ENCODE results near the gene VPS51.
A peak's percentile ranks its signal among the peaks of the same experiment; 100 is the strongest.

The VPS51 gene

DNA sequence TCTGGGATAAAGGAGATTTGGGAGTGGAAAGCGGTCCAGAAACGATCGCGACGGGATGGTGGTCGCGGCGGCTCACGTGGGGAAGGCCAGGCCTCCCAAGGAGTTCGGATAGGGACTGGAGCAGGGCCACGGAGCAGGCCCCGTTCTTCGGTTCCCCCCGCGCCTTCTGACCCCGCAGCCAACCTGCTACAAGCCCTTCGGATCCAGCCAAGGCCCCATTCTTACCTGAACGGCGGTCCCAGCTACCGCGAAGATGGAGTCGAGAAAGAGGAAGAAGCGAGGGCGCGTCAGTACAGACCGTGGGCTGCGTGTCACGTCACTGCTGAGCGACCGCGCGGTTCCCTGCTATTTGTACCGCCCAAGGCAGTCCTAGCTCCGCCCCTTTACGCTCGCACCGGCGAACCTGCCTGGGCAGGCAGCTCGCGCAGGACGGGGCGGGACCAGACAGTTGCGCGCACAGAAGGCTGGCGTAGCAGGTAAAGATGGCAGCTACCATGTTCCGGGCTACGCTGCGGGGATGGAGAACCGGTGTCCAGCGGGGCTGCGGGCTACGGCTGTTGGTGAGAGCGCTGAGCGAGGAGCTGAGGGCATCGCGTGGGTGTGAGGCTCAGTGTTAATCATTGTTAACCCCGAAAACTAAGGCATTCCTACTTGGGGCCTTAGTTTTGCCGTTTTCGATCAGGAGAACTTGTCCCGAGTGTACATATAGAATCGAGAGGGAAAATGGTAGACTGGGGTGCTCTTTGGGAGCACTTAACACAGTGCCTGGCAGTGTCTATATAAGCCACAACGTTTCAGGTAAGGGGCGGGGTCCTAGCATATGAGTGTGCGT is 26.1 kb downstream of the VPS51 start, which contains the start of the genes FAU and MRPL49:
Gene FAU (minus strand): TSS at position 270 of the 832 bp plus-strand sequence. CDS start 321 bp downstream, outside the sequence.
Gene MRPL49 (plus strand): TSS at position 457 of the 832 bp plus-strand sequence. CDS start 26 bp downstream, at position 483.
- peak; percentile 99 for DNase-seq

DNA sequence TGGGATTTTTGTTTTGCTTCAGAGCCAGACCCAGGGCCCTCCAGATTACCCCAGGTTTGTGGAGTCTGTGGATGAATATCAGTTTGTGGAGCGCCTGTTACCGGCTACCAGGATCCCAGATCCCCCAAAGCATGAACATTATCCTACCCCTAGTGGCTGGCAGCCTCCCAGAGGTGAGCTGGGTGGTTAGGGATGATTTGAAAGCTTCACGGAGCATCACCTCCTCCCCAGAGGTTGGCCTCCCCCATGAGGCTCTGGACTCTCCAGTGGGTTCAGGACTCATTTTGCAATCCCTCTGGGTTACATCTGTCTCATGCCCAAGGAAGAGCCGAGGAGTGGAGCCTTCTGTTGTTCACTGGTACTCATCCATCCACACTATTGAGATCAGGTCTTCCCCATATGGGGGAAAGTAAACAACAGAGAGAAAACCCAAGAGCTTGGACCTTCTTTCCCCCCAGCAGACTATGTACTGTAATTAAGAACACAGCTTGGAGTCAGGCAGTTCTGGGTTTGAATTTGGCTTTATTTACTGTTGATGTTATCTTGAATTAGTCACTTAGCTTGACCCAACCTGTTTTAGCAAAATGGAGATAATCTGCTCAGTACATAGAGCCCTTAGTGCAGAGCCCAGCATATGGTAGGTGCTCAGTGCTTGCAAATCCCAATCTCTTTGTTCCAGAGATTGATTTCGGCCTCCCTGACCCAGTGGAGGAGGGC is 28.6 kb downstream of the VPS51 start:
- DNase-seq, result no peak

DNA sequence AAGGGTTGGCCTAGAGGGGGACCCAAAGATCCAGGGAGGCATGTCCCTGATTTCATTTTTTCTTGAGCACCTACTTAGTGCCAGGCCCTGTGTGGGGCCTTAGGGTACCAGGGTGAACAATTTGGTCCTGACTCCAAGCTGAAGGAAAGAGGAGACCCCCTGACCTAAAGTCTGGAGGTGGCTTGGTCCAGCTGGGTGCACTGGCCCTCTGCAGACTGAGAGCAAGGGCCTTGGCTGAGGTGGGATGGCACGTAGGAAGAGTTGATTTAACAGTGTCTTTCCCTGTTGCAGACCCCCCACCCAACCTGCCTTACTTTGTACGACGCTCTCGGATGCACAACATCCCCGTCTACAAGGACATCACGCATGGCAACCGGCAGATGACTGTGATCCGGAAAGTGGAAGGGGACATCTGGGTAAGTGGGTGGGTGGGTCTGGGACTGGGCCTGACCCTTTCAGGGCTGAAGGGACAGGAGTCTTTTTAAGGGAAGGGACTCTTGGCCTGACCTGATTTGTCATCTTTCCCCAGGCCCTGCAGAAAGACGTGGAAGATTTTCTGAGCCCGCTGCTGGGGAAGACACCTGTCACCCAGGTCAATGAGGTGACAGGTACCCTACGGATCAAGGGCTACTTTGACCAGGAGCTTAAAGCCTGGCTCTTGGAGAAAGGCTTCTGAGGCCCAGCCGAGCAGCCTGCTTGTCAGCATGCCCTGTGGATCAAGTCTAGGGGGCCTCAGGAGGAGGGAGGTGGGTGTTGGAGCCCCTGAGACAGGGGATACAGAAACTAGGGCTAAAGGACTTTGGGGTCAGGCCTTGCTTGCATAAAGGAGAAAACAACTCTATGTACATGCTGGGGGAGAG is 29.4 kb downstream of the VPS51 start:
- DNase-seq, result no peak

DNA sequence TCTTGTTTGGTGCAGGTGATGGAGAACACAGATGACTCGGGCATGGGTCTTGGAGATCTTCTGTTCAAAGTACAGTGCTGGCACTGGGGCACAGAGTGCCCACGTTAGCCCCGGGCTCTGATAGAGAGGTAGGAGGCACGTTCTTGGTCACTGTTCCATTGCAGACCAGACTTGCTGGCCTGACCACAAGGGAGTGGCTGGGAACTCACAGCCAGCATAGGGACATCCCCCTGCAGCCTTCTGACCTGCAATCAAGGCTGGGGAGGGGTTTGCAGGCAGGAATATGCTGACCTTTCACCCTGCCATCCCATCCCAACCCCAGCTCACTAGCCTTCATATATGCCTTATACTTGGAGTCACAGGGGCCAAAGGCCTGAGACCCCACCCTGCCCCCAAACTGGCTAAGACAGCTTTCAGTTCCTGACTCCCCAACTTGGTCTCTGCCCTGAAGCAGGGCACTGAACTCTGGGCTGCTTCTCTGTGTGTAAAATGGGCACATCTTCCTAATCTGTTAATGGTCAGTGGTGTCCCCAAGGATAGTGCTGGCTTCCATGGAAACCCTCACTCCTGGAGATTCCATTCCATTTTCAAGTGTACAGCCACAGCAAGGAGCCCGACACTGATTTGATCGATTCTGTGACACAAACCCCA is 30.7 kb downstream of the VPS51 start:
- no peak for DNase-seq

- DNase-seq, result no peak
Measured at GRCh38 chr11:65127473-65128181, 31.6 kb downstream of the VPS51 start.

DNA sequence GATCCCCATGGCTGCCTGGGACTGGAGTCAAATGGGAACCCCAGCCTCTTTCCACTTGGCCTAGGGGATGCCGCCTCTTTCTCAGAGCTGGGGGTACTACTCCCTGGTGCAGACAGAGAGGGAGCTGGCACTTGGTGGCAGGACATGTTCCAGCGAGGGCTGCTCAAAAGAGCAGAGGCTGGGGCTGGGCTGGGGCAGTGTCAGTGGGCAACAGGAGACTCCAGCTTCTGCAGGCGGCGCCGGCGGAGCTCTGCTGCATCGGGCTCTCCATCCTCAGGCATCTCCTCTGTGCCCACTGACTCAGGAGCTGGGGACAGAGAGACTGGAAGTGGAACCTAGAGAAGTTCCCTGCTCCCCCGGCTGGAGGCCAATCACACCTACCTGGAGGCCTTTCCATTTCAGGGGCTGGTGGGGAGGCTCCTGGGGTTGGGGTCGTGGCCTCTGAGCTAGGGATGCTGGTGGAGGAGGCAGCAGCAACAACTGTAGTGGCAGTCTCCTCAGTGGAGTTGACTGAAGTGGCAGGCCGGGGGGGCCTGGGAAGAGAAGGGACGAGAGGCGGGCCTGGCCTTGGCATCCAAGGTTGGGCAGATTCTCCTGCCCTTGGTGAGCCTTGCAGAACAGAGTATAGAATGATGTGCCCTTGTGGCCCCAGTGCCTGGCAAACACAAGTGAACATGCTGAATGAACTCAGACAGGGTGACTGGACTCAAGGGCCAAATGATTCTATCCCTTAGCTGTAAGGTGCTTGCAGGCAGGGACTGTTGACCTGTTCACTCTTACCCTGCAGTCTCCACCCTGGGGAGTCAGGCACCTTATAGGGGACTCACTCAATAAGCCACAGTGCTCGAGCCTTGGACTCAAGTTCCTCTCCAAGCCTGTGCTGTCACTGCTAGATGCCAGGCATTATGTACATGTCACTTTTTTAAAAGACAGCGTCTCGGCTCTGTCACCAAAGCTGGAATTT is 32.5 kb downstream of the VPS51 start:
- DNase-seq, result no peak

DNA sequence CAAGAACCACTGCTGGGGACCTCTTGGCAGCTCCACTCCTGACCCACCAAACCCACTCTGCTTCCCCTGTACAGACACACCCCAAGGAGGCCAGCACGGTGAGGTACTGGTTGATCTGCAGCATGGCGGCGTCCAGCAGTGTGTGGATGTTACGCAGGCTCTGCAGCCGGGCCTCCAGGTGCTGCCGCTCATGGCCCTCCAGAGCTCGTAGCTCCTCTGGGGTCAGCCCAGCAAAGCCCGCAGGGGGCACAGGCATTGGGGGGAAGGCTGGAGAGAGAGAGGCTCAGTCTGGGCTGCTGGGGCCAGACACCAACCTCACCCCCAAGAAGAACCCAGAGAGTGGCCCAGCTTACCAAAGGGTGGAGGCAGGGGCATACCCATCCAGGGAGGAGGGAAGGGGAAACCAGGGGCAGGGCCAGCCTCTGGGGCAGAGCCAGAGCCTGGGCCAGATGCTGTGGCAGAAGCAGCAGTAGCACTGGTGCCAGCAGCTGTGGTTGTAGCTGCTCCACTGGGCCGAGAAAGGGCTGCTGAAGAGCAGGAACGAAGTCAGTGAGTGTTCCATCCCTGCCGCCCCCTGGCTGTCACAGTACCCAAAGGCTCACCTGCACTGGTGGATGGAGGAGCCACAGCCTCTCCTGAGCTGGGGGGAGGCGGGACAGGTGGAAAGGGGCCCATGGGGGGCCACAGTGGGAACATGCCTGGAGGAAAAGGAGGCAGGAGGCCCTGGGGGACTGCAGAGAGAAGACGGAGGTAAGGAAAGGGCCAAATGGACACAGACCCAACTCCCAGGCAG is 33.8 kb downstream of the VPS51 start:
- DNase-seq, result no peak

GRCh38 chr11:65130631-65131416 is 34.8 kb downstream of the VPS51 start:
- DNase-seq, result no peak

GRCh38 chr11:65131417-65131776 is 35.4 kb downstream of the VPS51 start:
- no peak for DNase-seq

- no peak for DNase-seq
Measured at GRCh38 chr11:65131895-65132237, 35.9 kb downstream of the VPS51 start.

DNA sequence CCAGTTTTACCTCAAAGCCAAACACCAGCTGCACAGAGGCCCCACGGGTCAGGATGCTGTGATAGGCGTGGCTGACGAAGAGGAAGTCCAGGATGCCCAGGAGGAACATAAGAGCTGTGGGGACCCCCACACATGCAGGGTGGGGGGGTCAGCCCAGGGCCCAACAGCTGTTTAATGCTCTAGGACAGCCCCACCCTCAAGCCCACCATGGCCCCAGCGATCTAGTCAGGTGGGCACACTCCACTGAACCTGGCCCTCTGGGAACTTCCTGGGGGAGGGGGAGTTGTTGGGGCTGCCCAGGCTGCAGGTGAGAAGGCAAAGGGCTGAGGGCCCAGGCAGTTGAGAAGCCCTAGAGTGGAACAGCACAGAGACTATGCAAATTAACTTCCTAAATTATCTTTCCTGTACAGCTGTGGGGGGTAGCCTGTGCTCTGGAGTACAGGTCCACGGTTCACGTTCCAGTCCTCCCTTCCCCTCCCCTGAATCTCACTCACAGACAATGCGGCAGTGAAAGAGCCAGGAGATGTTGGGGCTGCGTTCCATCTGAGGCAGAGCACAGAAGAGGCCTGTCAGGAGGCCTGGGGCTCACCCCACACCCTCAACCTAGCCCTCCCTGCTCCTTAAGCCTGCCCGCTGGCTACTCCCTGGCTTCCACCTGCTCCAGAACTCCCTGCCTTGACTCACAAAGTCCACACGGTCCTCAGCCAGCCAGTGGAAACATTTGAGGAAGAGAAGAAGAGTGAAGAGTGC is 36.4 kb downstream of the VPS51 start:
- no peak for DNase-seq

DNA sequence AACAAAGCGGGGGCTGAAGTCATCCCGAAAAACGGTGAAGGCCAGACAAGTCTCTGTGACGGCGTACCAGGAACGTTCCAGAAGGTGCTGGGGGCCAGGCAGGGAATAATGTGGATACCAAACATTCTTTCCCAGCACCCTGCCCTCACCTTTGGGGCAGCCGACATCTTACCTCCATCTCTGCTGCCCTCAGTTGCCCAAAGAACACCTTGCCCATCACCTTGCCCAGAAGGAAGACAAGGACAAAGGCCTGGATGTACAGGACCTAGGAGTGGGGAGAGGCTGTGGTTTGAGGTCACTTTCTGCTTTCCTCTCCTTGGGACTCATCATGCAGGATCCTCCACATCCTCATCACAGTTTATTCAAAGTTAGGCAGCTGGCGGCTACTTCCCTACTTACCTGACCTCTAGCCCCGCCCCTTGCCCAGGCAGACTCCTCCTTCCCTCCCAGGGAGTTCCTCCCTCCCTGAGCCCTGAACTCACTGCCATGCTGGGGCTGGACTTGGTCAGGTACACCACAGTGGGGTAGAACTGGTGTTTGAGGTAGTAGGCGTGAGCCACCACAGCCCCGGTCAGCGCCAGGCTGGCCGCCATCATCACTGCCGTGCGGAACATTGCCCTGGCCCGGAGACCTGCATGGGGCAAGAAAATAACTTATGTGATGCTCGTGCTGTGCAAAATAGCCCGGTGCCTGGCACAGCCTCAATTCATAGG is 37.1 kb downstream of the VPS51 start:
- DNase-seq, result peak; percentile 57

- no peak for DNase-seq
Measured at GRCh38 chr11:65133724-65134123, 37.7 kb downstream of the VPS51 start.

- peak; percentile 92 for DNase-seq
Measured at GRCh38 chr11:65134240-65134951, 38.4 kb downstream of the VPS51 start, which contains the start of gene SYVN1. Gene SYVN1, minus strand, starts transcription at chr11:65134519. Its CDS starts 918 bp downstream, at chr11:65133601.

DNA sequence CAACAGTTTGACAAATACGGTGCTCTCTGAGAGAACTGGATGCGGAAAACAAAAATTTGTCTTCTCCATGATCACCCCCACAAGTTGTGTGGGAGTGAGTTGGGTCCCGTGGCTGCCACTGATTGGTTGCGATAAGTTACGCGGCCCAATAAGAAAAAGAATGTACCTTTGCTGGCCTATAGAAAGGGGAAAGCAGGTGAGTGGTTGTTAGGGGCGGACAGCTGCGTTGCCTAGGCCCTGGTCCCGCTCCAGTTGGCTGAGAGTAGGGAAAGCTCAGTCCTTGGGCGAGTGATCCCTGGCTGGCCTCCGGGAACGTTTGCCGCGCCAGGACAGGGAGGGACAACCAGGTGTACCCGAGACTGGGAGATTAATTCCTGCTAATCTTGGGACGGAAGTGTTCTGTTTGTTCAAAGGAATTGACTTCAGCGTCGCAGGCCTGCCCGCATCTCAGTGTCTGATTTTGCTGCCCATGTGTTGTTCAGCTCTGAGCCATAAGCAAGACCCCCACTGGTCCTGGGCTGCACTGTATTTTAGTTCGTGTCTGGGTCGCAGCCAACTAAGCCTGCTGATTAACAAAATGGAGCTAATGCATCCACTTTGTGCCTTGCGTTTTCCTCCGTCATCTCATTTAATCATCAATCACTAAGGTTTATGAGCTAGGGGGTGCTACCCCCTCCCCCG is 39.1 kb downstream of the VPS51 start:
- DNase-seq, result peak; percentile 93

DNA sequence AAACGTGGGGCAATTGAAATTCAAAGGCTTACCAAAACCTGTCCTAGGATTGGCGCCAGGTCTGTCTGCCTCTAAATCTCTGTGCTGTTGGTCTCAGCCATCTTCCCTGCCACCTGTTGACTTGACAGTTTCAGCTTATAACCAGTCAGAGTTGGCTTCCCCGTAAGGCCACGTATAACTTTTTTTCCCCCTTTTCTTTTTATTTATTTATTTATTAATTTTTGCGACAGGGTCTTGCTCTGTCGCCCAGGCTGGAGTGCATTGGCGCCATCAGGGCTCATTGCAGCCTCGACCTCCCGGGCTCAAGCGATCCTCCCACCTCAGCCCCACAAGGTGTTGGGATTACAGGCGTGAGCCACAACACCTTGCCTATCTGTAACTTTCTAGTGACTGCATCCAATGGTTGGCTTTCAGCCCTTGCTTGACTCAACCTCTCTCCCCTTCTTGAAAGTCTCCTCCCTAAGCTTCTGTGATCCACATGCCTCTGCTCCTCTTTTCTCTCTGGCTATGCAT is 39.7 kb downstream of the VPS51 start:
- no peak for DNase-seq
